ENCODE data around the gene CHODL.

CHODL gene

DNA sequence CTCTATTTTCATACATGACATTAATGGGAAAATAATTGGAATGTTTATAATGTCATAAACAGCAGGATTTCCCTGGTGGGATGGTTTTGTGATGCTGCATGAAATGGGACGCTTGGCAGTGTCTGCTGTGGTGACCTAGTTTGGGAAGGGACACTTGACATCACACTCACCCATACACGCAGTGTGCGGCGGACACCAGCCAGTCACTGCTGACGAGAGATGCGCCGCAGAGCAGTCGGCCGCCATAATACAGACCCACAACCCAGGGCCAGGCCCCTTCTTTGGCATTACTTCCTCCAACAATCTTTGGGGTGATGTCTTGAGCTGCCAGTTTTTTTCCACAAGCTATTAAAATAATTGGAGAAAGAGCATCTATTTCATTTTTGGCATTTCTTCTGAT lies 49.5 kb downstream of the CHODL start:
- DNase-seq, result no peak

- no peak for DNase-seq
Measured at GRCh38 chr21:18298228-18298627, 53.6 kb downstream of the CHODL start.

All from NCI-H524 treated with DMSO at 0.1 percent for 48 hours (cell line).